Peyer's patch (tissue), 4 donors: Measurements from ENCODE around the gene EPOP. TPM values are rescaled to one million over a fixed set of nuclear protein-coding genes. Genes with fewer than 3 reads are reported as not detected.

Experiments
- DNase-seq, 3 donors: peaks; one replicate each; pipeline ENCODE4 v3.0.0-alpha.2; 2017 to 2019
- H3K27ac ChIP-seq, 4 donors: fragments of 200-600 bp; sonication (generic); one replicate each; pipeline ENCODE4 v1.5.1; 2016 to 2019
- H3K27me3 ChIP-seq, 2 donors: fragments of 200-600 bp; sonication (generic); one replicate each; pipeline ENCODE4 v1.5.1; 2019
- H3K36me3 ChIP-seq, 3 donors: fragments of 200-600 bp; sonication (generic); one replicate each; pipeline ENCODE4 v1.5.1; 2016 to 2019
- H3K4me1 ChIP-seq, 4 donors: fragments of 200-600 bp; sonication (generic); one replicate each; pipeline ENCODE4 v1.5.1; 2016 to 2019
- H3K4me3 ChIP-seq, 4 donors: fragments of 200-600 bp; sonication (generic); 1 replicate in 3 of 4; 2 replicates in 1 of 4; pipeline ENCODE4 v1.5.1; 2016 to 2019; ENCODE audit warnings: mild to moderate bottlenecking in 1 of 4
- H3K9me3 ChIP-seq, 4 donors: fragments of 200-600 bp; sonication (generic); one replicate each; pipeline ENCODE4 v1.5.1; 2016 to 2019; ENCODE audit warnings: mild to moderate bottlenecking in 1 of 4
- CTCF ChIP-seq, 6 experiments: fragments of 450-650 bp in 4 of 6; fragments of 200-600 bp in 2 of 6; sonication (generic) in 1 of 6; IDR thresholded peaks; one replicate each; pipeline ENCODE4 v1.5.1; 2017 to 2019; ENCODE audit warnings: antibody characterized with exemption in 6 of 6, mild to moderate bottlenecking in 3 of 6, moderate library complexity in 1 of 6
- POLR2A ChIP-seq, 2 donors: fragments of 450-650 bp; IDR thresholded peaks; one replicate each; pipeline ENCODE4 v1.5.1; 2017; ENCODE audit warnings: antibody characterized with exemption in 2 of 2, mild to moderate bottlenecking in 2 of 2, moderate library complexity in 2 of 2
- total RNA-seq, 4 donors: library from RNA; depleted of rRNA; stranded (reverse); fragments of >200 nt; gene quantifications; one replicate each; pipeline ENCODE4 v1.1.0, GENCODE V29; 2016

The EPOP gene
- total RNA-seq, 4 donors from 2014 or later: 0.54 to 3.3 TPM; not detected in 2

DNA sequence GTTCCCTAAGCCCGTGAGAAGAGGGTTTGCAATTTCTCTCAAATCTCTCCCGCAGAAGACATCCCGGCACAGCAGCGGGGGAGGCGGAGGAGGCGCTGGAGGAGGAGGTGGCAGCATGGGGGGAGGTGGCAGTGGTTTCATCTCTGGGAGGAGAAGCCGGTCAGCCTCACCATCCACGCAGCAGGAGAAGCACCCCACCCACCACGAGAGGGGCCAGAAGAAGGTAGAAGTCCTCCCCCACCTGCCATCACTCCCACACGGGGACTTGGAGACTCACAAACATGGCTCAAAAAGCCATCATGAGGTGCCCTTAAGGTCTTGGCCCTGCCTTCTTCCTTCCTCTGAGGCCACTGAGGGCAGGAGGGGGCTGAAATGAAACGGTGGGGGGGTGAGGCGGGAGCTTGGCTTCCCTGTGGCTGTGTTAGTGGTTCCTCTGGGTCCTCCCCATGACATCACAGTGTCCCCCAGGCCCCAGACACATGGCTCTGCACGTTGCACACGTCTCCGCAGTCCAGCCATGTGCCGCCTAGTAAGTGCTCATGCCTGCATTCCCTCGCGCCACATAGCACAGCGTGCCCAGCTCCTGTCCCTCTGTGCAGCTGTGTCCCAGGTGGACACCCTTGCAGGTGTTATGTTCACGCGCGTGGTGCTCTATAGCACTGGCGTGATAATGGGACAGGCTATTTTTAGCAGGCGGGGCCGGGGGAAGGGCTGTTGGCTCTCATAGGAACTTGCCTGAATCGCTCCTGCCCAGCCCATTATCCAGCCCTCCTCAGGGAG, 37.2 kb upstream of the EPOP start:
- Histone ChIP-seq H3K4me1 (peaks cover 0 to 15% (median 0%) of the 10 kb centered on the region in 4 donors), H3K9me3 (no peaks in the 10 kb centered on the region)
- DNase-seq: no peak

DNA sequence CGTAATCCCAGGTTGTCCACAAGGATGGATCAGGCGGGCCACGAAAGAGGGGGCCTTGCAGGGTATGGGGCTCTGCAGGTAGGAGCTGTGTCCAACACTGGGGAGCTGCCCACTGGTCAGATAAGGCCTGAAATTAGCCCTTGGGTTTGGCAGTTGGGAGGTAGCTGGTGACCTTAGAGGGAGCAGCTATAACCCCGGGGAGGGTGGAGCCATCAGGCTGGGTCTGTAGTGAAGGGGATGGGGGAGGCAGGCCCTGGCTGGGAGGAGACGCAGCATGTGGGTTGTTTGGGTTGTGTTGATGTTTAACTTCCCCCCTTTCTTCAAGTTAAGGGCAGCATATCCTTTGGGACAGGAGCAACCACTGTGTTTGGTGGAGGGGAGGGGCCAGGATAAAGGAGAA, 36.2 kb upstream of the EPOP start:
- DNase-seq: no peak
- H3K36me3 ChIP-seq: peaks cover 0 to 84% (median 0%) of the 10 kb centered on the region in 3 donors
- no peak overlapping the region for H3K4me3 ChIP-seq
- no peaks in the 10 kb centered on the region for H3K27me3 ChIP-seq
- no peak overlapping the region for H3K27ac ChIP-seq
- no peak for TF ChIP-seq CTCF (IDR thresholded peaks at IDR 0.05)
- TF ChIP-seq POLR2A (IDR thresholded peaks at IDR 0.05): no peak
- H3K4me1 ChIP-seq: peaks cover 0 to 23% (median 0%) of the 10 kb centered on the region in 4 donors
- no peaks in the 10 kb centered on the region for H3K9me3 ChIP-seq

More for the DNA sequence above, 37.2 kb upstream of the EPOP start:
- Histone ChIP-seq H3K27me3 (no peaks in the 10 kb centered on the region), H3K36me3 (peaks cover 0 to 94% (median 0%) of the 10 kb centered on the region in 3 donors), H3K27ac (no peak overlapping the region), H3K4me3 (no peak overlapping the region)
- no peak for TF ChIP-seq POLR2A (IDR thresholded peaks at IDR 0.05)
- no peak for TF ChIP-seq CTCF (IDR thresholded peaks at IDR 0.05)

DNA sequence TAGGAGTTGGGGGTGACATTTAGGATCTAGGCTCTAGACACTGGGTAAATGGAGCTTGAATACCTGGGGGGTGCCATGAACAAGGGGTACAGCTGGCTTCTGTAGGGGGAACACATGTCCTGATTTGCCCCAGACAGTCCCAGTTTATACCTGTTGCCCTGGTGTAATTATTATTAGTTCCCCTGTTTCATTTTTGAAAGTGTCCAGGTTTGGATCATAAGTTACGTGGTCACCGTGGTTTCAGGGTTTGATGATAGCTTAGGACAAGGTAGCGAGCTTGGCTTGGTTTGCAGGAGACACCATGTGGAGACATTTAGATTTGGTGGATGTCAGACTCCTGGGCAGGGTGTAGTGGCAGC, 35.8 kb upstream of the EPOP start:
- H3K4me3 ChIP-seq: no peak overlapping the region
- DNase-seq: no peak
- H3K9me3 ChIP-seq: no peaks in the 10 kb centered on the region
- H3K27ac ChIP-seq: no peak overlapping the region
- peaks cover 0 to 23% (median 0%) of the 10 kb centered on the region in 4 donors for H3K4me1 ChIP-seq
- H3K27me3 ChIP-seq: no peaks in the 10 kb centered on the region
- peaks cover 0 to 80% (median 0%) of the 10 kb centered on the region in 3 donors for H3K36me3 ChIP-seq
- TF ChIP-seq POLR2A (IDR thresholded peaks at IDR 0.05) (no peak), CTCF (IDR thresholded peaks at IDR 0.05) (no peak)

DNA sequence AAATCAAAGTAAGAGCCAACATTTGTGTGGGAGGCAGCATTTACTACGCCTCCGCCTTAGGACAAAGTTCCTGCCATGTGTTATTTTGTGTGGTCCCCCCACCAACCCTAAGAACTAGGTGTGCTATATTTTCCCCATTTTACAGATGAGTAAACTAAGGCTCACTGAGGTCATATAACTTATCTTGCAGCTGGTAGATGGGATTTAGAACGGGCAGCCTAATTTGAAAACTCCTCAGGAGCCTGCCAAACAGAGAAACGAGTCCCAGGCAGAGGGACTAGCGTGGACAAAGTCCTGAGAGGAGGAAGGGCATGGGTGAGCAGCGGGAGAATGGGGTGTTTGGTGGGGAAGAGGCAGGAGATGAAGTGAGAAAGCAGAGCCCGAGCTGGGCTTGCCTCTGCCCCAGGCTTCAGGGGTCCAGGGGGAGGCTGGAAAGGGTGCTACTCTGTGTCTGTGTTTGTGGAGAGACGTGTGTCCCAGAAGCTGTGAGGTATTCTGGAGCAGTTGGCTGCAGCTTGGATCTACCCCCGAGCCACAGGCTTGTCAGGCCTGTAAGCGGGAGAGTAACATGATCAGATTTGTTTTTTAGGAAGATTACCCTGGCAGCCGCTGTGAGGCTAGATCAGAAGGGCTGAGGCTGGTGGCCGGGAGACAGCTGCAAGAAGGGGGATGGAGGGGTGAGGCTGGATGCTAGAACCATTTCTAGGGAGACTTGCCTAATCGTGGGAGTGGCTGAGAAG, 35.3 kb upstream of the EPOP start:
- Histone ChIP-seq H3K9me3 (no peaks in the 10 kb centered on the region), H3K27ac (no peak overlapping the region), H3K4me3 (no peak overlapping the region), H3K36me3 (peaks cover 0 to 74% (median 0%) of the 10 kb centered on the region in 3 donors), H3K4me1 (peaks cover 0 to 23% (median 0%) of the 10 kb centered on the region in 4 donors), H3K27me3 (no peaks in the 10 kb centered on the region)
- DNase-seq: no peak
- TF ChIP-seq POLR2A (IDR thresholded peaks at IDR 0.05): no peak
- no peak for TF ChIP-seq CTCF (IDR thresholded peaks at IDR 0.05)

GRCh38 chr17:38709104-38709820, 34.5 kb upstream of the EPOP start:
- Histone ChIP-seq H3K9me3 (no peaks in the 10 kb centered on the region), H3K36me3 (peaks cover 0 to 67% (median 0%) of the 10 kb centered on the region in 3 donors), H3K27ac (no peak overlapping the region), H3K4me3 (no peak overlapping the region), H3K27me3 (no peaks in the 10 kb centered on the region), H3K4me1 (peaks cover 0 to 23% (median 0%) of the 10 kb centered on the region in 4 donors)
- TF ChIP-seq CTCF (IDR thresholded peaks at IDR 0.05) (no peak), POLR2A (IDR thresholded peaks at IDR 0.05) (no peak)
- no peak for DNase-seq
